Neuronal stem cell (in vitro differentiated cells): ENCODE data around the gene MINK1.

Experiments
- DNase-seq: peaks from one replicate; pipeline ENCODE4 v3.0.0-alpha.2; 2013; ENCODE audit warnings: low spot score
- H2AFZ ChIP-seq: one replicate; pipeline ENCODE4 v1.6.1; 2013; ENCODE audit warnings: mild to moderate bottlenecking, low read length, inconsistent platforms
- H2AK5ac ChIP-seq: 2 replicates; pipeline ENCODE4 v1.6.1; 2013; ENCODE audit warnings: low read depth, mild to moderate bottlenecking, inconsistent platforms, low read length, moderate library complexity, mixed read lengths
- H2BK120ac ChIP-seq: 2 replicates; pipeline ENCODE4 v1.6.1; 2013; ENCODE audit warnings: low read depth, mild to moderate bottlenecking, inconsistent platforms, low read length, moderate library complexity, mixed read lengths
- H2BK12ac ChIP-seq: one replicate; pipeline ENCODE4 v1.6.1; 2013; ENCODE audit warnings: low read length, inconsistent platforms
- H2BK15ac ChIP-seq: 2 replicates; pipeline ENCODE4 v1.6.1; 2013; ENCODE audit warnings: mild to moderate bottlenecking, low read length, inconsistent platforms, mixed read lengths
- H2BK5ac ChIP-seq: one replicate; pipeline ENCODE4 v1.6.1; 2013; ENCODE audit warnings: inconsistent platforms, mild to moderate bottlenecking, low read length, moderate library complexity
- H3K14ac ChIP-seq: one replicate; pipeline ENCODE4 v1.6.1; 2013; ENCODE audit warnings: low read length, inconsistent platforms
- H3K18ac ChIP-seq: 2 replicates; pipeline ENCODE4 v1.6.1; 2013; ENCODE audit warnings: low read length, inconsistent platforms
- H3K23ac ChIP-seq: 2 replicates; pipeline ENCODE4 v1.6.1; 2013; ENCODE audit warnings: low read depth, mild to moderate bottlenecking, mixed read lengths, low read length, inconsistent platforms; ENCODE audit not compliant: poor library complexity
- H3K27ac ChIP-seq: replicated peaks from 3 replicates; pipeline ENCODE4 v1.5.1; 2013; ENCODE audit warnings: low read length, inconsistent platforms
- H3K27me3 ChIP-seq, 3 experiments: 2 replicates each; pipeline ENCODE4 v1.6.1; 2013; ENCODE audit warnings: low read length in 3 of 3, mild to moderate bottlenecking in 2 of 3, inconsistent platforms in 1 of 3, low read depth in 1 of 3, mixed read lengths in 1 of 3, moderate library complexity in 1 of 3; ENCODE audit not compliant: control insufficient read depth in 3 of 3, insufficient read depth in 3 of 3
- H3K36me3 ChIP-seq, 2 donors: replicated peaks in 1 of 2; 2 replicates each; pipeline ENCODE4 v1.6.1; 2013; ENCODE audit warnings: low read length in 2 of 2; ENCODE audit not compliant: control insufficient read depth in 2 of 2, insufficient read depth in 2 of 2
- H3K4ac ChIP-seq: 2 replicates; pipeline ENCODE4 v1.6.1; 2013; ENCODE audit warnings: inconsistent platforms, mild to moderate bottlenecking, low read length, moderate library complexity
- H3K4me1 ChIP-seq, 2 donors: 1 replicate in 1 of 2; 2 replicates in 1 of 2; pipeline ENCODE4 v1.6.1; 2013; ENCODE audit warnings: low read length in 2 of 2, low read depth in 1 of 2; ENCODE audit not compliant: control insufficient read depth in 2 of 2, insufficient read depth in 1 of 2
- H3K4me2 ChIP-seq: one replicate; pipeline ENCODE4 v1.6.1; 2013; ENCODE audit warnings: mild to moderate bottlenecking, low read length, inconsistent platforms; ENCODE audit not compliant: insufficient read depth, poor library complexity, severe bottlenecking
- H3K4me3 ChIP-seq, 2 donors: 2 replicates each; pipeline ENCODE4 v1.5.1; 2013; ENCODE audit warnings: low read length in 2 of 2, mild to moderate bottlenecking in 2 of 2, inconsistent platforms in 1 of 2, moderate library complexity in 1 of 2
- H3K79me1 ChIP-seq: one replicate; pipeline ENCODE4 v1.6.1; 2013; ENCODE audit warnings: low read depth, mild to moderate bottlenecking, inconsistent platforms, low read length, moderate library complexity
- H3K9ac ChIP-seq: one replicate; pipeline ENCODE4 v1.6.1; 2013; ENCODE audit warnings: mild to moderate bottlenecking, low read depth, low read length, inconsistent platforms; ENCODE audit not compliant: poor library complexity
- H3K9me3 ChIP-seq, 2 donors: replicated peaks in 1 of 2; 2 replicates each; pipeline versions ENCODE3 to v1.6.1; 2013; ENCODE audit warnings: low read length in 2 of 2, mild to moderate bottlenecking in 2 of 2, inconsistent platforms in 1 of 2, low read depth in 1 of 2, mixed read lengths in 1 of 2, moderate library complexity in 1 of 2; ENCODE audit not compliant: control insufficient read depth in 2 of 2, insufficient read depth in 1 of 2
- H4K8ac ChIP-seq: one replicate; pipeline ENCODE4 v1.6.1; 2013; ENCODE audit warnings: low read depth, mild to moderate bottlenecking, inconsistent platforms, low read length, moderate library complexity
- H4K91ac ChIP-seq: one replicate; pipeline ENCODE4 v1.6.1; 2013; ENCODE audit warnings: low read length, low read depth, mild to moderate bottlenecking, inconsistent platforms; ENCODE audit not compliant: poor library complexity
- WGBS, 2 donors: extraction: QIAGEN DNeasy Blood & Tissue Kit; methylation state at CpG; one replicate each; pipeline ENCODE4 v1.1.7; 2013; ENCODE audit warnings: missing lambda C conversion rate in 2 of 2, mixed read lengths in 1 of 2; ENCODE audit not compliant: insufficient read length in 2 of 2, insufficient replicate concordance in 1 of 2; ENCODE audit errors: extremely low coverage in 2 of 2; 5-methylcytosine and 5-hydroxymethylcytosine counted together

MINK1 gene

GRCh38 chr17:4939546-4939795 is 106.3 kb downstream of the MINK1 start:
- no peak for DNase-seq
- Histone ChIP-seq H4K91ac (no peak overlapping the region), H3K4ac (peak overlapping the region; percentile 53), H3K4me2 (peak overlapping the region; percentile 95), H2AFZ (peak overlapping the region; percentile 90), H3K9me3 (no peaks in the 10 kb centered on the region), H4K8ac (no peak overlapping the region), H3K4me3 (peak overlapping the region; percentile 93 to 95), H3K18ac (peak overlapping the region; percentile 95), H2BK5ac (peak overlapping the region; percentile 8), H3K79me1 (peaks cover 19% of the 10 kb centered on the region), H3K36me3 (peaks cover 39 to 63% of the 10 kb centered on the region in 2 donors), H2BK120ac (peak overlapping the region; percentile 65), H2AK5ac (peak overlapping the region; percentile 58), H3K4me1 (peaks cover 9 to 12% of the 10 kb centered on the region in 2 donors), H3K27ac (peak overlapping the region; percentile 95), H2BK15ac (peak overlapping the region; percentile 89), H3K14ac (peak overlapping the region; percentile 42), H2BK12ac (no peak overlapping the region), H3K23ac (peak overlapping the region; percentile 87), H3K9ac (peak overlapping the region; percentile 94), H3K27me3 (no peaks in the 10 kb centered on the region)
- no CpG with 5 or more reads among the region's 16 CpGs for WGBS, 2 donors

- peak within 1 kb of the TSS; percentile 8 for H2BK5ac ChIP-seq
- H3K79me1 ChIP-seq, result peaks cover 19% of the 10 kb centered on the region
- no peaks in the 10 kb centered on the region for H3K9me3 ChIP-seq
- WGBS, 2 donors, result no CpG with 5 or more reads among the region's 72 CpGs
- H3K18ac ChIP-seq, result peak within 1 kb of the TSS; percentile 95
- peak within 1 kb of the TSS; percentile 87 for H3K23ac ChIP-seq
- peak within 1 kb of the TSS; percentile 95 for H3K4me2 ChIP-seq
- peak within 1 kb of the TSS; percentile 89 for H2BK15ac ChIP-seq
- peak within 1 kb of the TSS; percentile 88 for H2AK5ac ChIP-seq
- no peak within 1 kb of the TSS for H2BK12ac ChIP-seq
- DNase-seq, result peak; percentile 99
- no peaks in the 10 kb centered on the region for H3K27me3 ChIP-seq
- H3K4me1 ChIP-seq, result peaks cover 9 to 12% of the 10 kb centered on the region in 2 donors
- H3K36me3 ChIP-seq, result peaks cover 44 to 68% of the 10 kb centered on the region in 2 donors
- H4K8ac ChIP-seq, result no peak within 1 kb of the TSS
- H3K14ac ChIP-seq, result peak within 1 kb of the TSS; percentile 42
- peak within 1 kb of the TSS; percentile 90 for H2AFZ ChIP-seq
- H3K9ac ChIP-seq, result peak within 1 kb of the TSS; percentile 95
- H3K27ac ChIP-seq, result peak within 1 kb of the TSS; percentile 95
- H3K4me3 ChIP-seq, result peak within 1 kb of the TSS; percentile 93 to 95
- H3K4ac ChIP-seq, result peak within 1 kb of the TSS; percentile 53
- no peak within 1 kb of the TSS for H4K91ac ChIP-seq
- peak within 1 kb of the TSS; percentile 65 for H2BK120ac ChIP-seq
Measured at GRCh38 chr17:4939796-4940554, 106.8 kb downstream of the MINK1 start, which contains the start of the genes RNF167 and SLC25A11. Gene RNF167, plus strand, starts transcription at chr17:4940268. Its CDS starts 642 bp downstream, at chr17:4940910. Gene SLC25A11, minus strand, starts transcription at chr17:4940046. Its CDS starts 136 bp downstream, at chr17:4939910.

- Histone ChIP-seq H2BK120ac (no peak overlapping the region), H3K4me2 (peak overlapping the region; percentile 95), H3K14ac (no peak overlapping the region), H3K9me3 (no peaks in the 10 kb centered on the region), H3K9ac (peak overlapping the region; percentile 95), H3K36me3 (peaks cover 51 to 72% of the 10 kb centered on the region in 2 donors), H2AK5ac (peak overlapping the region; percentile 88), H2BK15ac (no peak overlapping the region), H3K23ac (no peak overlapping the region), H2AFZ (peak overlapping the region; percentile 90), H3K4me1 (peaks cover 12% of the 10 kb centered on the region in 2 donors), H3K79me1 (peaks cover 24% of the 10 kb centered on the region), H3K18ac (peak overlapping the region; percentile 32), H3K4me3 (peak overlapping the region; percentile 93 to 95), H3K4ac (peak overlapping the region; percentile 30), H2BK5ac (no peak overlapping the region), H3K27ac (peak overlapping the region; percentile 95), H4K8ac (no peak overlapping the region), H3K27me3 (no peaks in the 10 kb centered on the region), H4K91ac (no peak overlapping the region), H2BK12ac (no peak overlapping the region)
- DNase-seq, result no peak
- no CpG with 5 or more reads among the region's 29 CpGs for WGBS, 2 donors
Measured at GRCh38 chr17:4940555-4941318, 107.6 kb downstream of the MINK1 start.

- peaks cover 26% of the 10 kb centered on the region for H3K79me1 ChIP-seq
- no peak overlapping the region for H2BK120ac ChIP-seq
- H3K23ac ChIP-seq, result no peak overlapping the region
- H3K9ac ChIP-seq, result no peak overlapping the region
- H3K9me3 ChIP-seq, result no peaks in the 10 kb centered on the region
- H2AFZ ChIP-seq, result no peak overlapping the region
- peak overlapping the region; percentile 95 for H3K4me2 ChIP-seq
- H3K4me3 ChIP-seq, result peak overlapping the region in 1 of 2 donors; percentile 93
- H2BK15ac ChIP-seq, result no peak overlapping the region
- H3K4ac ChIP-seq, result no peak overlapping the region
- H3K27ac ChIP-seq, result no peak overlapping the region
- H3K14ac ChIP-seq, result no peak overlapping the region
- no CpG with 5 or more reads among the region's 4 CpGs for WGBS, 2 donors
- no peak overlapping the region for H3K18ac ChIP-seq
- peaks cover 54 to 72% of the 10 kb centered on the region in 2 donors for H3K36me3 ChIP-seq
- no peak for DNase-seq
- H3K27me3 ChIP-seq, result no peaks in the 10 kb centered on the region
- peaks cover 13 to 15% of the 10 kb centered on the region in 2 donors for H3K4me1 ChIP-seq
- H4K8ac ChIP-seq, result no peak overlapping the region
- H2AK5ac ChIP-seq, result no peak overlapping the region
- no peak overlapping the region for H2BK12ac ChIP-seq
- no peak overlapping the region for H4K91ac ChIP-seq
- H2BK5ac ChIP-seq, result no peak overlapping the region
Measured at GRCh38 chr17:4941319-4941610, 108.1 kb downstream of the MINK1 start.
